ENCODE measurements around the gene RBM23. TPM values are rescaled to one million over a fixed set of nuclear protein-coding genes. Genes with fewer than 3 reads are reported as not detected.

The RBM23 gene
- total and polyA plus RNA-seq, 2 donors (not counting 3 experiments of a cell fraction or from before 2014, with no cell fraction given) = 67.7 to 68.9 TPM

DNA sequence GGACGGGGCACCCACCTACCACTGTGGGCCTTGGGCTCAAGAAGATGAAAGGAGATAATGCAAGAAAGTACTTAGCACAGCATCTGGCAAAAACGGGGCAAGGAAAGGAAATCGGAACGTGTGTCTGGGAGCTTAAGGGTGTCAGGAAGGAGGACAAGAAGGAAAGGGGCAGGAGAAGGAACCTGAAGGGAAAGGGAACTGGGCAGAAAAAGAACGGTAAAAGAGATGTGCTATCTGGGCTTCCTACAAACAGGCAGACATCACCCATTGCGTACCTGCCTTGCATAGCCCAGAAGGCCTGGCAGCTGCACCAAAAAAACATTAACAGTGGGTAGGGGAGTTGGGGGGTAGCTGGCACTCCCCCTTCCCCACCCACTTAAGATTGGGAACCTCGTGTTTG, 36.9 kb downstream of the RBM23 start:
- TF ChIP-seq POLR2A (IDR thresholded peaks at IDR 0.05; ENCODE audit: low read depth, low read length) (no peak), JUN (IDR thresholded peaks at IDR 0.05; ENCODE audit: borderline replicate concordance, insufficient read depth, insufficient read length, low read depth) (no peak), FOS (IDR thresholded peaks at IDR 0.05; ENCODE audit: borderline replicate concordance, insufficient read depth, low read length) (no peak), EZH2 (IDR thresholded peaks at IDR 0.05; ENCODE audit: borderline replicate concordance, low read depth, low read length, severe bottlenecking) (no peak), POLR2AphosphoS5 (IDR thresholded peaks at IDR 0.05; ENCODE audit: insufficient read depth, low read depth, low read length) (no peak), GATA2 (IDR thresholded peaks at IDR 0.05; ENCODE audit: insufficient read depth, insufficient read length, low read depth, low read length) (no peak), MYC (IDR thresholded peaks at IDR 0.05; ENCODE audit: low read depth, low read length) (no peak)
- TF ChIP-seq, protein P1, sequence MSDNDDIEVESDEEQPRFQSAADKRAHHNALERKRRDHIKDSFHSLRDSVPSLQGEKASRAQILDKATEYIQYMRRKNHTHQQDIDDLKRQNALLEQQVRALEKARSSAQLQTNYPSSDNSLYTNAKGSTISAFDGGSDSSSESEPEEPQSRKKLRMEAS (IDR thresholded peaks at IDR 0.05; ENCODE audit: insufficient read depth, insufficient read length) = no peak
- TF ChIP-seq, protein P2, sequence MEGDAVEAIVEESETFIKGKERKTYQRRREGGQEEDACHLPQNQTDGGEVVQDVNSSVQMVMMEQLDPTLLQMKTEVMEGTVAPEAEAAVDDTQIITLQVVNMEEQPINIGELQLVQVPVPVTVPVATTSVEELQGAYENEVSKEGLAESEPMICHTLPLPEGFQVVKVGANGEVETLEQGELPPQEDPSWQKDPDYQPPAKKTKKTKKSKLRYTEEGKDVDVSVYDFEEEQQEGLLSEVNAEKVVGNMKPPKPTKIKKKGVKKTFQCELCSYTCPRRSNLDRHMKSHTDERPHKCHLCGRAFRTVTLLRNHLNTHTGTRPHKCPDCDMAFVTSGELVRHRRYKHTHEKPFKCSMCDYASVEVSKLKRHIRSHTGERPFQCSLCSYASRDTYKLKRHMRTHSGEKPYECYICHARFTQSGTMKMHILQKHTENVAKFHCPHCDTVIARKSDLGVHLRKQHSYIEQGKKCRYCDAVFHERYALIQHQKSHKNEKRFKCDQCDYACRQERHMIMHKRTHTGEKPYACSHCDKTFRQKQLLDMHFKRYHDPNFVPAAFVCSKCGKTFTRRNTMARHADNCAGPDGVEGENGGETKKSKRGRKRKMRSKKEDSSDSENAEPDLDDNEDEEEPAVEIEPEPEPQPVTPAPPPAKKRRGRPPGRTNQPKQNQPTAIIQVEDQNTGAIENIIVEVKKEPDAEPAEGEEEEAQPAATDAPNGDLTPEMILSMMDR (IDR thresholded peaks at IDR 0.05; ENCODE audit: extremely low read depth in 1 of 2, insufficient read depth in 1 of 2, low read depth in 1 of 2, low read length in 2 of 2) = no peak
- ChIA-PET CTCF (interaction anchor here (0.8 to 11.4 kb wide), 7 partner anchors 9 to 37 kb away, joined by 3 to 80 read pairs (median 4); partner anchors contain the start of genes LRP10 and RBM23), POLR2A (interaction anchor here (1.4 kb wide), 1 partner anchor 59 kb away, joined by 3 read pairs; no protein-coding TSS in a partner anchor)
- Histone ChIP-seq H3K4me2 (ENCODE audit: insufficient read depth, low read length) (no peak overlapping the region), H2AFZ (ENCODE audit: low read depth, low read length) (no peak overlapping the region), H3K36me3 (ENCODE audit: control insufficient read depth in 2 of 2, extremely low read depth in 1 of 2, insufficient read depth in 2 of 2, low read length in 2 of 2) (peaks cover 0 to 15% of the 10 kb centered on the region in 2 experiments), H3K79me2 (ENCODE audit: control insufficient read depth, insufficient read depth, low read length) (no peaks in the 10 kb centered on the region), H3K4me3 (replicated peaks in 1 of 3; ENCODE audit: insufficient read depth in 1 of 3, low read depth in 1 of 3, low read length in 3 of 3) (no peak overlapping the region), H3K9ac (replicated peaks; ENCODE audit: extremely low read depth, insufficient read depth, low read length) (no peak overlapping the region), H3K9me3 (replicated peaks; ENCODE audit: control insufficient read depth, insufficient read depth, low read length) (no peaks in the 10 kb centered on the region), H3K27ac (ENCODE audit: insufficient read depth, low read depth, low read length) (no peak overlapping the region), H3K9me1 (replicated peaks; ENCODE audit: control insufficient read depth, extremely low read depth, insufficient read depth, low read length) (no peaks in the 10 kb centered on the region), H3K27me3 (ENCODE audit: control insufficient read depth in 2 of 2, insufficient read depth in 2 of 2, low read length in 2 of 2) (no peaks in the 10 kb centered on the region), H3K4me1 (ENCODE audit: control insufficient read depth, extremely low read depth, insufficient read depth, low read length) (no peaks in the 10 kb centered on the region), H4K20me1 (replicated peaks; ENCODE audit: control insufficient read depth, extremely low read depth, insufficient read depth, low read length) (no peaks in the 10 kb centered on the region)
- intact Hi-C loops (cut with micrococcal nuclease) (no loop called here), dilution Hi-C loops (cut with MboI; ENCODE audit: extremely low pct_ligation_motif_present, low sequenced_read_pairs) (no loop called here)
- BruUV-seq (replicated peaks) = no TSS peak
- FAIRE-seq (no peak), DNase-seq (ENCODE audit: low read depth, low spot score) (no peak)

Data from endothelial cell of umbilical vein (primary cell).